Measurements from ENCODE around the gene GLS. TPM values are rescaled to one million over a fixed set of nuclear protein-coding genes. Genes with fewer than 3 reads are reported as not detected.

Gene GLS
- total RNA-seq, 4 donors from 2014 or later: 111 to 139 (median 129) TPM

- no peak for TF ChIP-seq CTCF (IDR thresholded peaks at IDR 0.05; ENCODE audit: low read depth)
Measured at GRCh38 chr2:191006997-191007783, 126.6 kb downstream of the GLS start.

GRCh38 chr2:191008286-191008685, 127.7 kb downstream of the GLS start:
- TF ChIP-seq CTCF (IDR thresholded peaks at IDR 0.05; ENCODE audit: low read depth): no peak

- TF ChIP-seq CTCF (IDR thresholded peaks at IDR 0.05; ENCODE audit: low read depth): no peak
Measured at GRCh38 chr2:191009541-191010374, 129.1 kb downstream of the GLS start.

- no peak for TF ChIP-seq CTCF (IDR thresholded peaks at IDR 0.05; ENCODE audit: low read depth)
Measured at GRCh38 chr2:191010887-191011885, 130.6 kb downstream of the GLS start.

- no peak for TF ChIP-seq CTCF (IDR thresholded peaks at IDR 0.05; ENCODE audit: low read depth)
Measured at GRCh38 chr2:191012346-191012745, 131.7 kb downstream of the GLS start.

- TF ChIP-seq CTCF (IDR thresholded peaks at IDR 0.05; ENCODE audit: low read depth): no peak
Measured at GRCh38 chr2:191012845-191013681, 132.4 kb downstream of the GLS start.

Data from subcutaneous adipose tissue (tissue), 4 donors.